ENCODE data around the gene SULT2B1. TPM values are rescaled to one million over a fixed set of nuclear protein-coding genes. Genes with fewer than 3 reads are reported as not detected.
A peak's percentile ranks its signal among the peaks of the same experiment; 100 is the strongest.

SULT2B1 gene
- total RNA-seq, 4 donors from 2014 or later: 0.32 to 0.41 TPM; not detected in 2

GRCh38 chr19:48616491-48617056 lies 64.6 kb downstream of the SULT2B1 start:
- in situ Hi-C loops (cut with MboI; ENCODE audit: low pct_ligation_motif_present in 1 of 4, low pct_unique_long_range_greater_than_20kb in 1 of 4, low sequenced_read_pairs in 3 of 4): no loop called here
- 47% methylated on average over 12 of the region's 12 CpGs; no CpG with 5 or more reads in 1 of the 2 donors for WGBS, 2 donors (ENCODE audit: low coverage in 1 of 2)

GRCh38 chr19:48617146-48617937 lies 65.4 kb downstream of the SULT2B1 start:
- peaks cover 24 to 49% (median 46%) of the 10 kb centered on the region in 4 donors for H3K4me1 ChIP-seq
- peaks cover 0 to 19% (median 6%) of the 10 kb centered on the region in 4 donors for H3K36me3 ChIP-seq
- 41% methylated on average over 17 of the region's 18 CpGs; no CpG with 5 or more reads in 1 of the 2 donors for WGBS, 2 donors (ENCODE audit: low coverage in 1 of 2)
- no peak for DNase-seq
- H3K27me3 ChIP-seq: no peaks in the 10 kb centered on the region
- peak overlapping the region in 3 of 4 donors; percentile 56 to 90 (median 73) for H3K4me3 ChIP-seq
- TF ChIP-seq POLR2A (IDR thresholded peaks at IDR 0.05) (no peak), EP300 (IDR thresholded peaks at IDR 0.05; ENCODE audit: low read depth) (no peak), POLR2AphosphoS5 (IDR thresholded peaks at IDR 0.05) (no peak), CTCF (IDR thresholded peaks at IDR 0.05) (peak in 1 of 5 experiments; percentile 23)
- in situ Hi-C loops (cut with MboI; ENCODE audit: low pct_ligation_motif_present in 1 of 4, low pct_unique_long_range_greater_than_20kb in 1 of 4, low sequenced_read_pairs in 3 of 4): no loop called here
- intact Hi-C loops (cut with DNase I; ENCODE audit: low total_unique reads): no loop called here
- H3K9me3 ChIP-seq: no peaks in the 10 kb centered on the region
- peak overlapping the region; percentile 90 to 97 (median 94) for H3K27ac ChIP-seq

More at GRCh38 chr19:48616491-48617056, 64.6 kb downstream of the SULT2B1 start:
- H3K27me3 ChIP-seq: no peaks in the 10 kb centered on the region
- H3K27ac ChIP-seq: peak overlapping the region; percentile 90 to 97 (median 94)
- DNase-seq: no peak
- intact Hi-C loops (cut with DNase I; ENCODE audit: low total_unique reads): no loop called here
- peaks cover 0 to 19% (median 6%) of the 10 kb centered on the region in 4 donors for H3K36me3 ChIP-seq
- H3K4me1 ChIP-seq: peaks cover 24 to 50% (median 48%) of the 10 kb centered on the region in 4 donors
- peak overlapping the region in 1 of 4 donors; percentile 90 for H3K4me3 ChIP-seq
- TF ChIP-seq POLR2AphosphoS5 (IDR thresholded peaks at IDR 0.05) (no peak), CTCF (IDR thresholded peaks at IDR 0.05) (no peak), EP300 (IDR thresholded peaks at IDR 0.05; ENCODE audit: low read depth) (no peak), POLR2A (IDR thresholded peaks at IDR 0.05) (no peak)
- no peaks in the 10 kb centered on the region for H3K9me3 ChIP-seq

- Histone ChIP-seq H3K27ac (peak overlapping the region; percentile 90 to 97 (median 94)), H3K36me3 (peaks cover 0 to 19% (median 6%) of the 10 kb centered on the region in 4 donors), H3K4me1 (peaks cover 28 to 50% (median 44%) of the 10 kb centered on the region in 4 donors), H3K9me3 (no peaks in the 10 kb centered on the region), H3K4me3 (peak overlapping the region; percentile 56 to 90 (median 68)), H3K27me3 (no peaks in the 10 kb centered on the region)
- DNase-seq: no peak
- in situ Hi-C loops (cut with MboI; ENCODE audit: low pct_ligation_motif_present in 1 of 4, low pct_unique_long_range_greater_than_20kb in 1 of 4, low sequenced_read_pairs in 3 of 4): no loop called here
- intact Hi-C loops (cut with DNase I; ENCODE audit: low total_unique reads): no loop called here
- WGBS, 2 donors (ENCODE audit: low coverage in 1 of 2): 0% methylated on average over 18 of the region's 18 CpGs; no CpG with 5 or more reads in 1 of the 2 donors
- TF ChIP-seq POLR2A (IDR thresholded peaks at IDR 0.05) (no peak), POLR2AphosphoS5 (IDR thresholded peaks at IDR 0.05) (no peak), EP300 (IDR thresholded peaks at IDR 0.05; ENCODE audit: low read depth) (no peak), CTCF (IDR thresholded peaks at IDR 0.05) (no peak)
Observed at GRCh38 chr19:48618278-48618915, 66.4 kb downstream of the SULT2B1 start.

All from transverse colon (tissue), 4 donors.